GM19372 (cell line): ENCODE measurements around the gene CAST.

ENCODE experiments used
- ATAC-seq: cut with Tn5 transposase; IDR thresholded peaks from one replicate; pipeline ENCODE4 v1.9.1; 2021; ENCODE audit warnings: mild to moderate bottlenecking, low read depth, moderate library complexity; ENCODE audit not compliant: unreplicated experiment

The CAST gene

DNA sequence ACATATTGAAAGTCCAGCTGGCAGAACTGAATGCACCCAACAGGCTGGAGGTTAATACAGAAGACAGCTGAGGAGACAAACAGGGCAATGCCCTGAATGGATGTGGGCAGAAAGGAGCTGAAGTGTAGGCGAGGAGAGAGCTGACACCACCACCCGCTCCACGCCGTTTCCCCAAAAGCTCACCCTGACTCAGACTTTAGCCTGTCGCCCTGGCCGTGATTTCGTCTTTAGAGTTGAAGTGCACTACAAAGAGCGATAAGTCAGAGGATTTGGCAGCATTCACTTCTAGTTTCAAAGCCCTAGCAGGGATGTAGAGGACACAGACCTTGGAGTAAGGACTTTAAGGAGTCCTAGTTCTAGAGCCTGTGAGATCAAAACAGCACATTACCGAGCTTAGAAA, 147.7 kb downstream of the CAST start:
- ATAC-seq = no peak

- no peak for ATAC-seq
These were observed 150.7 kb downstream of the CAST start for GRCh38 chr5:96812851-96813250.

DNA sequence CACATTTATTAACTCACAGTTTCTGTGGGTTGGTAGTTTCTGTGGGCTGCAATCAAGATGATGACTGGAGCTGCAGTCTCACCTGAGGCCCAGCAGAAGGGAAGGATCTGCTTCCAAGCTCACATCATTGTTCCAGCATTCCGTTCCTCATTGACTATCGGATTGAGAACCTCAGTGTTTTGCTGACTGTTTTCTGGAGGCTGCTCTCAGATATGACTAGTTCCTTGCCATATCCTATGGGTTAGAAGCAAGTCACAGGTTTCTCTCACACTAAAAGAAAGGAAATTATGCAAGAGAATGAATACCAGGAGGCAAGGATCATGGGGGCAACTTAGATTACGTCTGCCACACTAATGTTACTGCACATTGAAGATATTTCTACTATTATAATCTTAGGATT, 151.9 kb downstream of the CAST start:
- ATAC-seq = no peak

DNA sequence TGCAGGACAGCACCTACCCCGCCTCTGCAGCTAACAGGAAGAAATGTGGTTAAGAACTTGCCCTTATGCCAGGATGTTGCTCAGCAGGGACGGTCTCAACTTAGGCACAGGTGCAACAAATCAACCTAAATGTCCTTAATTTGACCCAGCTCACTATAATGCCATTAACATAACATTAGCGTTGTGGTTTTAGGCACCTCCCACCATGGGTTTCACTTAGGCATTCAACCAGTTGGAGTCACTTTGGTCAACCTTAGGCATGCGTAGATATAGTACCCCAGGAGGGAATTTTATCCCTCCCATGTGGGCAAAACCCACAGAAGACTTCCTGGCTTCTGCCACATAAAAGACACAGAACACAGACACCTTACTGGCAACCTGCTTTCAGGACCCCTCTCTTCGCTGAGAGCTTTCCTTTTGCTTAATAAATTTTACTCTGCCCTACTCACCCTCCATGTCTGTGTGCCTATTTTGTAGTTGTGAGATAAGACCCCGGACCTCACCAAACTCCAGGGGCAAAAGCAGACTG, 154.3 kb downstream of the CAST start:
- ATAC-seq = peak; percentile 74

GRCh38 chr5:96816991-96817390, 154.8 kb downstream of the CAST start:
- peak; percentile 44 for ATAC-seq

DNA sequence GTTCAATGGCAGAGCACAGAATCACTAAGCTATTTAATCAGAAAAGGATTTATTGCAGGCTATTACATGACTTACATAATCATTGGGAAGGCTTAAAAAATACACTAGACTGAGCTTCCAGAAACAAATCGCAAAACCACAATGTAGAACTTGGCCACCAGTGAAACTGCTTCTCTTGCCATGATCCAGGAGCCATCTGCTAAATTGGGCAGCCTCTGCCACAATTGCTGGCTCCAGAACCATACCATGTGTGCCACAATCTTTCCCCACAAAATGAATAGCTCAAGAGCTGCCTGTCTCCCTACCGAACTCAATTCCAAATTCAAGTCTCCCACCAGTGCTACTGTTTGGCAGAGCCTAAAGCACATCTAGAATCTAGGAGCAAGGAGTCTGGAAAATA, 155.3 kb downstream of the CAST start:
- ATAC-seq = no peak

DNA sequence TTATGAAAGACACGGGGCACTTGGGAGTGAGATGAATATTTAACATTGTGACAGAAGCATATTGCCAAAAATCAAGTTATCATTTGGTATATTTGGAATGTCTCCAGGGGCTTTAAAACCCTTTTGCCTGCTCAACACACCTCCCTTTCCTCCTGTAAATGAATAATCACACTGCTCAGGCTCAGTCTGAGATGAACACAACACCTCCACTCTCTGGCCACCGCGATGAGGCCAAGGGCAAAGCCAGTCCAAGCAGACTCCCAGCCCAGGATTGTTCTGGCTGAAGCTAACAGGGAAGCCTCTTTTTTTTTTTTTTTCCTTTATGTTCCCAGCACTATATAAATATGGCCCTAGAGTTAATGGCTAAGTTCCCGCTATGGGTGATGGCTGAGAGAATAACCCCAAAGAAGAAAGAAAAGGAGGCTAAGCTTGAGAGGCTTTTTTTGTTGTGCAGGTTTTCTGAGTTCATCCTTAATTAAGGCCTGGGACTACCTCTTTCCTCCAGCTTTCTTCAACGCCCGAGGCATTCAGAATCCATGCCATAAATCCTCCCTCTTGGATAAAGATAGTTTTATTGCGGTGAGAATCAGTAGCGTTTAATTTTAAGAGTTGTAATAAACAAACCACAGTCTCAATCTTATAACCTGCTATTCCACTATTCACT, 156.1 kb downstream of the CAST start:
- ATAC-seq = no peak

DNA sequence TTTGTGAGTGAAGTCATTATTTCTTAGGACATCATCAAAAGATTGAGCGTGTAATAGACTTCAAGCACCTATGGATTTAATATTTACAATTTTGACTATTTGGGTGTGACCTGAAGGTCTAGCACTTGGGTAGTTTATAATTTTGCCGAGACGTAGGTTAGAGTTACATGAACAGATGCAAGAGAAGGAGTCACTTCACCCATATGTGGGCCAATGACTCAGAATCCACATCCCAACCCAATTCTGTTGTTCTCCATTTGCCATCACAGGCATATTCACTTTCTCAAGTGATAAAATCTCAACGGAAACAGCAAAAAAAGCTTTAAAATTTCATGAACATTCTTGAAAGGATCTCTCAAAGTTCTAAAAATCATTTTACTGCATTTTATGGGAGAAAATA, 157.6 kb downstream of the CAST start:
- no peak for ATAC-seq

GRCh38 chr5:96821260-96821916, 159.2 kb downstream of the CAST start:
- no peak for ATAC-seq

DNA sequence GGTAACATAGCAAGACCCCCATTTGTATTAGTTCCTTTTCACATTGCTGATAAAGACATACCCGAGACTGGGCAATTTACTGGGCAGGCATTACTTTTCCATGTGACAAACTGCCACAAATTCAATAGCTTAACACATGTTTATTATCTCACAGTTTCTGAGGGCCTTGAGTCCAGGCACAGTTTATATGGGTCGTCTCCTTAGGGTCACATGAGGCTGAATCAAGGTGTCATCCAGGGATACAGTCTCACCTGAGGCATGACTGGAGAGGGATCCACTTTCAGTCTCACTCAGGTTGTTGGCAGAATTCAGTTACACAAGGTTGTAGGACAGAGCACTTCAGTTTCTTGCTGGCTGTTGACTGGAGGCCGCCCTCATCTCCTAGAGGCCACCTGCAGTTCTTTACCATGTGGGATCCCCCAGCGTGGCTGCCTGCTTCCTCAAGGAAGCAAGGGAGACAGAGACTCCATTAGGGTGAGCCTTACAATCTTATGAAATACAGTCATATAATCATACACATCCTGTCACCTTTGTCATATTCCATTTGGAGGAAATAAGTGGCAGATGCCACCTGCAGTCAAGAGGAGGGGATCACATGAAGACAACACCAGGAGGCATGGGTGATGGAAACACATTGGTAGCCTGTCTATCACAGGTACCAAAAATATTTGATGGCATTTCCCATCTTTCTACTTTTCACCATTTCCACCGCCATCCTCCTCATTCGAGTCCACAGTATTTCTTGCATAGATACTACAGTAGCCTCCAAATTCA, 160.7 kb downstream of the CAST start:
- no peak for ATAC-seq

GRCh38 chr5:96823900-96824380, 161.8 kb downstream of the CAST start:
- ATAC-seq = peak; percentile 73
